Hepatocyte (in vitro differentiated cells): ENCODE data around the gene MTCH2.

ENCODE experiments used
- CTCF ChIP-seq: fragments of 200-600 bp; sonication (generic); IDR thresholded peaks from 2 replicates; pipeline ENCODE4 v1.5.1; 2016; ENCODE audit warnings: antibody characterized with exemption, mild to moderate bottlenecking; ENCODE audit not compliant: poor library complexity
- EZH2 ChIP-seq: fragments of 200-600 bp; sonication (generic); IDR thresholded peaks from 2 replicates; pipeline ENCODE4 v1.6.1; 2016; ENCODE audit warnings: antibody characterized with exemption, mild to moderate bottlenecking, borderline replicate concordance
- EZH2phosphoT487 ChIP-seq: fragments of 200-600 bp; sonication (generic); IDR thresholded peaks from one replicate; pipeline ENCODE4 v1.6.1; 2018; ENCODE audit warnings: antibody characterized with exemption, mild to moderate bottlenecking, low read depth, moderate library complexity; ENCODE audit not compliant: unreplicated experiment, severe bottlenecking

- TF ChIP-seq CTCF (no peak), EZH2 (no peak), EZH2phosphoT487 (no peak)
Observed at GRCh38 chr11:47599902-47600301, 42.5 kb downstream of the MTCH2 start.
